ENCODE data around the gene PIGN. TPM values are rescaled to one million over a fixed set of nuclear protein-coding genes. Genes with fewer than 3 reads are reported as not detected.

Gene PIGN
- total and polyA plus RNA-seq, 2 donors (not counting 1 experiment from before 2014, with no cell fraction given), result 2.7 to 37.3 TPM

- TF ChIP-seq EZH2 (IDR thresholded peaks at IDR 0.05; ENCODE audit: borderline replicate concordance, insufficient read depth, low read depth, low read length, poor library complexity, severe bottlenecking) (no peak), CTCF (IDR thresholded peaks at IDR 0.05) (no peak)
- no peak overlapping the region for H3K4me3 ChIP-seq (ENCODE audit: control extremely low read depth in 1 of 5, extremely low read depth in 1 of 5, insufficient read depth in 1 of 5, low read depth in 2 of 5, low read length in 4 of 5)
- H3K36me3 ChIP-seq (replicated peaks in 1 of 2; ENCODE audit: control extremely low read depth in 1 of 2, control insufficient read depth in 1 of 2, extremely low read depth in 1 of 2, insufficient read depth in 2 of 2, low read length in 1 of 2), result peaks cover 0 to 3% of the 10 kb centered on the region in 2 experiments
- CTCF ChIA-PET, result interaction anchor here (1.3 to 1.4 kb wide), 2 partner anchors 20 to 74 kb away, joined by 3 read pairs; no protein-coding TSS in a partner anchor
- H3K9ac ChIP-seq (ENCODE audit: low read length), result no peak overlapping the region
- Mint-ChIP-seq H3K9me3 (ENCODE audit: insufficient read depth) (no peaks in the 10 kb centered on the region), H3K27ac (no peak overlapping the region), H3K4me3 (no peak overlapping the region), H3K27me3 (no peaks in the 10 kb centered on the region), H3K4me1 (peaks cover 17% of the 10 kb centered on the region)
- H3K4me1 ChIP-seq (ENCODE audit: control insufficient read depth in 2 of 2, insufficient read depth in 2 of 2, low read length in 2 of 2), result peaks cover 0 to 5% of the 10 kb centered on the region in 2 donors
- no peak for ATAC-seq (ENCODE audit: low read depth)
- H4K20me1 ChIP-seq (ENCODE audit: control insufficient read depth, insufficient read depth, low read length, poor library complexity, severe bottlenecking), result no peaks in the 10 kb centered on the region
- DNase-seq, result no peak
- POLR2A ChIA-PET, result no interaction called here
- intact Hi-C loops (cut with micrococcal nuclease), result no loop called here
- 100% methylated on average over 1 of the region's 3 CpGs for WGBS (ENCODE audit: insufficient coverage)
- H3K4me2 ChIP-seq (replicated peaks; ENCODE audit: low read depth, low read length, poor library complexity, severe bottlenecking), result no peak overlapping the region
- H3K27me3 ChIP-seq (replicated peaks in 1 of 4; ENCODE audit: control extremely low read depth in 1 of 4, control insufficient read depth in 3 of 4, insufficient read depth in 4 of 4, low read length in 3 of 4), result no peaks in the 10 kb centered on the region
- H3K9me3 ChIP-seq (ENCODE audit: control extremely low read depth in 1 of 3, control insufficient read depth in 2 of 3, insufficient read depth in 1 of 3, low read length in 2 of 3), result no peaks in the 10 kb centered on the region
- H3K27ac ChIP-seq (ENCODE audit: low read length in 2 of 2), result no peak overlapping the region
- peaks cover 14% of the 10 kb centered on the region for H3K79me2 ChIP-seq (ENCODE audit: control insufficient read depth, insufficient read depth, low read length)
- H2AFZ ChIP-seq (ENCODE audit: insufficient read depth, low read depth, low read length, poor library complexity, severe bottlenecking), result no peak overlapping the region
Measured at GRCh38 chr18:62175521-62175920, 11.3 kb downstream of the PIGN start.

GRCh38 chr18:62172298-62172697 is 14.6 kb downstream of the PIGN start:
- Histone ChIP-seq H3K9ac (ENCODE audit: low read length) (no peak overlapping the region), H3K4me3 (ENCODE audit: control extremely low read depth in 1 of 5, extremely low read depth in 1 of 5, insufficient read depth in 1 of 5, low read depth in 2 of 5, low read length in 4 of 5) (no peak overlapping the region), H3K79me2 (ENCODE audit: control insufficient read depth, insufficient read depth, low read length) (peaks cover 12% of the 10 kb centered on the region), H3K36me3 (replicated peaks in 1 of 2; ENCODE audit: control extremely low read depth in 1 of 2, control insufficient read depth in 1 of 2, extremely low read depth in 1 of 2, insufficient read depth in 2 of 2, low read length in 1 of 2) (peaks cover 0 to 3% of the 10 kb centered on the region in 2 experiments), H3K27ac (ENCODE audit: low read length in 2 of 2) (no peak overlapping the region), H2AFZ (ENCODE audit: insufficient read depth, low read depth, low read length, poor library complexity, severe bottlenecking) (no peak overlapping the region), H3K4me2 (replicated peaks; ENCODE audit: low read depth, low read length, poor library complexity, severe bottlenecking) (no peak overlapping the region), H3K27me3 (replicated peaks in 1 of 4; ENCODE audit: control extremely low read depth in 1 of 4, control insufficient read depth in 3 of 4, insufficient read depth in 4 of 4, low read length in 3 of 4) (no peaks in the 10 kb centered on the region), H3K4me1 (ENCODE audit: control insufficient read depth in 2 of 2, insufficient read depth in 2 of 2, low read length in 2 of 2) (no peaks in the 10 kb centered on the region), H4K20me1 (ENCODE audit: control insufficient read depth, insufficient read depth, low read length, poor library complexity, severe bottlenecking) (no peaks in the 10 kb centered on the region), H3K9me3 (ENCODE audit: control extremely low read depth in 1 of 3, control insufficient read depth in 2 of 3, insufficient read depth in 1 of 3, low read length in 2 of 3) (no peaks in the 10 kb centered on the region)
- Mint-ChIP-seq H3K27me3 (no peaks in the 10 kb centered on the region), H3K4me1 (peaks cover 3% of the 10 kb centered on the region), H3K27ac (no peak overlapping the region), H3K4me3 (no peak overlapping the region), H3K9me3 (ENCODE audit: insufficient read depth) (no peaks in the 10 kb centered on the region)
- no peak for ATAC-seq (ENCODE audit: low read depth)
- ChIA-PET POLR2A (no interaction called here), CTCF (no interaction called here)
- no peak for DNase-seq
- intact Hi-C loops (cut with micrococcal nuclease), result no loop called here
- TF ChIP-seq EZH2 (IDR thresholded peaks at IDR 0.05; ENCODE audit: borderline replicate concordance, insufficient read depth, low read depth, low read length, poor library complexity, severe bottlenecking) (no peak), CTCF (IDR thresholded peaks at IDR 0.05) (no peak)

Data from B cell (primary cell).